ENCODE results near the gene JARID2.

Gene JARID2

GRCh38 chr6:15513131-15513771 is 267.4 kb downstream of the JARID2 start:
- no peak for DNase-seq

GRCh38 chr6:15513801-15514711 is 268.2 kb downstream of the JARID2 start:
- DNase-seq = no peak

GRCh38 chr6:15515226-15515625 is 269.4 kb downstream of the JARID2 start:
- no peak for DNase-seq

GRCh38 chr6:15515660-15516375 is 269.9 kb downstream of the JARID2 start:
- no peak for DNase-seq

- no peak for DNase-seq
These were observed 270.5 kb downstream of the JARID2 start for GRCh38 chr6:15516378-15516777.

GRCh38 chr6:15516923-15517560 is 271.2 kb downstream of the JARID2 start:
- no peak for DNase-seq

- DNase-seq = no peak
These were observed 271.7 kb downstream of the JARID2 start for GRCh38 chr6:15517600-15517999.

- DNase-seq = no peak
These were observed 272.2 kb downstream of the JARID2 start for GRCh38 chr6:15518057-15518456.

- DNase-seq = no peak
These were observed 273.0 kb downstream of the JARID2 start for GRCh38 chr6:15518878-15519277.

GRCh38 chr6:15519681-15520080 is 273.8 kb downstream of the JARID2 start:
- no peak for DNase-seq

- no peak for DNase-seq
These were observed 274.8 kb downstream of the JARID2 start for GRCh38 chr6:15520626-15521203.

GRCh38 chr6:15521582-15521981 is 275.7 kb downstream of the JARID2 start:
- no peak for DNase-seq

GRCh38 chr6:15522026-15522425 is 276.2 kb downstream of the JARID2 start:
- DNase-seq = no peak

GRCh38 chr6:15522427-15522826 is 276.6 kb downstream of the JARID2 start:
- no peak for DNase-seq

- no peak for DNase-seq
These were observed 277.1 kb downstream of the JARID2 start for GRCh38 chr6:15522856-15523529.

GRCh38 chr6:15523679-15524630 is 278.1 kb downstream of the JARID2 start:
- no peak for DNase-seq

GRCh38 chr6:15524861-15525401 is 279.1 kb downstream of the JARID2 start:
- DNase-seq = no peak

- no peak for DNase-seq
These were observed 280.4 kb downstream of the JARID2 start for GRCh38 chr6:15526212-15526701.

- DNase-seq = no peak
These were observed 282.2 kb downstream of the JARID2 start for GRCh38 chr6:15527838-15528617.

GRCh38 chr6:15528870-15529269 is 283.0 kb downstream of the JARID2 start:
- DNase-seq = no peak

All from cortex of kidney (tissue), 1 donor.